ENCODE results near the gene MCF2L.

MCF2L gene

GRCh38 chr13:113090415-113090770 is 121.4 kb downstream of the MCF2L start:
- Histone ChIP-seq H3F3A (ENCODE audit: insufficient read depth) (no peaks in the 10 kb centered on the region), H3K36me3 (ENCODE audit: low read length) (no peaks in the 10 kb centered on the region), H3K4me2 (ENCODE audit: low read depth, low read length, poor library complexity, severe bottlenecking) (no peak overlapping the region), H3K4me3 (ENCODE audit: insufficient read depth, low read length, poor library complexity, severe bottlenecking) (no peak overlapping the region), H3K79me2 (ENCODE audit: insufficient read depth, low read length) (no peaks in the 10 kb centered on the region), H3K9ac (ENCODE audit: low read length) (no peak overlapping the region), H3K9me3 (ENCODE audit: insufficient read depth, low read length) (peaks cover under 1% of the 10 kb centered on the region; the same call in 1 of the 2 replicates), H4K20me1 (ENCODE audit: low read depth, low read length) (no peaks in the 10 kb centered on the region), H2AFZ (ENCODE audit: low read depth, low read length, severe bottlenecking) (no peak overlapping the region), H3K27ac (ENCODE audit: low read depth, low read length) (no peak overlapping the region), H3K9me2 (replicated peaks; ENCODE audit: insufficient read depth, low read length) (no peaks in the 10 kb centered on the region), H3K27me3 (ENCODE audit: low read length) (no peaks in the 10 kb centered on the region)
- TF ChIP-seq CTCF (IDR thresholded peaks at IDR 0.05; ENCODE audit: insufficient read depth, low read length, poor library complexity, severe bottlenecking) (no peak), EZH2phosphoT487 (conservative IDR thresholded peaks at IDR 0.05; ENCODE audit: low read length) (no peak)

- no peaks in the 10 kb centered on the region for H3K79me2 ChIP-seq (ENCODE audit: insufficient read depth, low read length)
- no peak overlapping the region for H3K9ac ChIP-seq (ENCODE audit: low read length)
- TF ChIP-seq EZH2phosphoT487 (conservative IDR thresholded peaks at IDR 0.05; ENCODE audit: low read length) (no peak), CTCF (IDR thresholded peaks at IDR 0.05; ENCODE audit: insufficient read depth, low read length, poor library complexity, severe bottlenecking) (no peak)
- H4K20me1 ChIP-seq (ENCODE audit: low read depth, low read length): no peaks in the 10 kb centered on the region
- no peak overlapping the region for H3K4me2 ChIP-seq (ENCODE audit: low read depth, low read length, poor library complexity, severe bottlenecking)
- H3K27me3 ChIP-seq (ENCODE audit: low read length): no peaks in the 10 kb centered on the region
- H3K9me2 ChIP-seq (replicated peaks; ENCODE audit: insufficient read depth, low read length): no peaks in the 10 kb centered on the region
- no peak overlapping the region for H2AFZ ChIP-seq (ENCODE audit: low read depth, low read length, severe bottlenecking)
- H3K9me3 ChIP-seq (ENCODE audit: insufficient read depth, low read length): no peaks in the 10 kb centered on the region
- H3F3A ChIP-seq (ENCODE audit: insufficient read depth): no peaks in the 10 kb centered on the region
- no peaks in the 10 kb centered on the region for H3K36me3 ChIP-seq (ENCODE audit: low read length)
- H3K27ac ChIP-seq (ENCODE audit: low read depth, low read length): no peak overlapping the region
- no peak overlapping the region for H3K4me3 ChIP-seq (ENCODE audit: insufficient read depth, low read length, poor library complexity, severe bottlenecking)
These were observed 121.8 kb downstream of the MCF2L start for GRCh38 chr13:113090806-113091205.

GRCh38 chr13:113091211-113091771 is 122.3 kb downstream of the MCF2L start:
- no peaks in the 10 kb centered on the region for H3K9me2 ChIP-seq (replicated peaks; ENCODE audit: insufficient read depth, low read length)
- H3K4me3 ChIP-seq (ENCODE audit: insufficient read depth, low read length, poor library complexity, severe bottlenecking): no peak overlapping the region
- no peak overlapping the region for H3K9ac ChIP-seq (ENCODE audit: low read length)
- H3F3A ChIP-seq (ENCODE audit: insufficient read depth): no peaks in the 10 kb centered on the region
- H3K9me3 ChIP-seq (ENCODE audit: insufficient read depth, low read length): no peaks in the 10 kb centered on the region
- no peak overlapping the region for H3K4me2 ChIP-seq (ENCODE audit: low read depth, low read length, poor library complexity, severe bottlenecking)
- H3K36me3 ChIP-seq (ENCODE audit: low read length): no peaks in the 10 kb centered on the region
- TF ChIP-seq EZH2phosphoT487 (conservative IDR thresholded peaks at IDR 0.05; ENCODE audit: low read length): no peak
- TF ChIP-seq CTCF (IDR thresholded peaks at IDR 0.05; ENCODE audit: insufficient read depth, low read length, poor library complexity, severe bottlenecking): no peak
- H3K27me3 ChIP-seq (ENCODE audit: low read length): no peaks in the 10 kb centered on the region
- H3K79me2 ChIP-seq (ENCODE audit: insufficient read depth, low read length): no peaks in the 10 kb centered on the region
- no peak overlapping the region for H3K27ac ChIP-seq (ENCODE audit: low read depth, low read length)
- no peak overlapping the region for H2AFZ ChIP-seq (ENCODE audit: low read depth, low read length, severe bottlenecking)
- H4K20me1 ChIP-seq (ENCODE audit: low read depth, low read length): no peaks in the 10 kb centered on the region
